ENCODE data around the gene ABCA1.
"Not testable (repeated sequence)": the region's sequence is repeated elsewhere in the genome, so short reads cannot be mapped to it uniquely, and the experiment has no call there.

Gene ABCA1

DNA sequence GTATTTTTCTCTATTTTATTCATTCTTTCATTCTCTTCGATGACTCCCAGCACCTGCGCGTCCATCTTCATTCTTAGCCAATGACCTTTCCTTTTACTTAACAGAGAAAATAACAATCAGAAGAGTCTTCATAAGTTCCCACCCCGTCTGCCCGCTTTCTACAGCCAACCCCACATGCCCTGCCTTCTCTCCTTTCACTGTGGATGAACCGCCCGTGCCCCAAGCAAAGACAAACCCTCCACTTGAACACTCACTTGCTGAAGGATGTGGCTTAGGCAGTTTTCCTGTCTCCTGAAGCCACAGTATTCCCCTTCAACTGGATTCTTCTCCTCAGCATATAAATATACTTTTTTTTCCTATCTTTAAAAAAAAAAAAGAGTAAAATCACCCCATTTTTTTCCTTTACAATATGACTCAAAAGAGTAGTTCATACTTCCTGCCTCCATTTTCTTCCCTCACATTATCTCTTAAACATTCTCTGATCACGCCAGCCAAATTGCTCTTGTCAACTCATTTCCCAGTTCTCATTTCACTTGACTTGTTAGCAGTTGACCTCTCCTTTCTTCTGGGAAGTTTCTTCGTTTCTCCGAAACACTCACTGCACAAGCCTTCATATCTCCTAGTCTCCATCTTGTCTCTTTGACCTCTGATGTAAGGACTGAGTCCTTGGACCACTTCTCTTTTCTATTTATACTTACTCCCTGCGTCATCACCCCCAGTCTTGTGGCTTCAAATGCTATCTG lies 153.0 kb downstream of the ABCA1 start:
- H3K4me3 ChIP-seq (ENCODE audit: low read depth, low read length) = no peak overlapping the region
- DNase-seq (ENCODE audit: low read depth) = no peak
- TF ChIP-seq, protein P1, sequence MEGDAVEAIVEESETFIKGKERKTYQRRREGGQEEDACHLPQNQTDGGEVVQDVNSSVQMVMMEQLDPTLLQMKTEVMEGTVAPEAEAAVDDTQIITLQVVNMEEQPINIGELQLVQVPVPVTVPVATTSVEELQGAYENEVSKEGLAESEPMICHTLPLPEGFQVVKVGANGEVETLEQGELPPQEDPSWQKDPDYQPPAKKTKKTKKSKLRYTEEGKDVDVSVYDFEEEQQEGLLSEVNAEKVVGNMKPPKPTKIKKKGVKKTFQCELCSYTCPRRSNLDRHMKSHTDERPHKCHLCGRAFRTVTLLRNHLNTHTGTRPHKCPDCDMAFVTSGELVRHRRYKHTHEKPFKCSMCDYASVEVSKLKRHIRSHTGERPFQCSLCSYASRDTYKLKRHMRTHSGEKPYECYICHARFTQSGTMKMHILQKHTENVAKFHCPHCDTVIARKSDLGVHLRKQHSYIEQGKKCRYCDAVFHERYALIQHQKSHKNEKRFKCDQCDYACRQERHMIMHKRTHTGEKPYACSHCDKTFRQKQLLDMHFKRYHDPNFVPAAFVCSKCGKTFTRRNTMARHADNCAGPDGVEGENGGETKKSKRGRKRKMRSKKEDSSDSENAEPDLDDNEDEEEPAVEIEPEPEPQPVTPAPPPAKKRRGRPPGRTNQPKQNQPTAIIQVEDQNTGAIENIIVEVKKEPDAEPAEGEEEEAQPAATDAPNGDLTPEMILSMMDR (IDR thresholded peaks at IDR 0.05; ENCODE audit: control insufficient read depth, extremely low read depth, insufficient read depth) = no peak

DNA sequence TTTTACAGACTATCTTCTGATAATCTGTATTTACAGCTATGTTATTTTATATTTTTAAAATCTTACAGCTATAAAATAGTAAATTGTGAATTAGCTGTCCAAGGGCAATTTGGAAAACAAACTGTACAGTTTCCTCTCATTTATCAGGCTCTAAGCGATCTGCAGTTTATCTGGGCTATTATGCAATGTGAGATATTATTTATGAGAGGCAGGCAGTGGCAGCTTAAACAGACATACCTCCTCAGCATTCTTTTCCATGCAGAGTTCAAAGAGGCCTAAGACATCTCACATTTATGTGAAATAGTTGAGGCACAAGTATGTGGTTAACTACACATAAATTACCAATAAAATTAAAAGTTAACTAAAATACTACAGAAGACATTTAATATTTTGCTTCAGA lies 153.8 kb downstream of the ABCA1 start:
- TF ChIP-seq, protein P1 (IDR thresholded peaks at IDR 0.05; ENCODE audit: control insufficient read depth, extremely low read depth, insufficient read depth) = no peak
- H3K4me3 ChIP-seq (ENCODE audit: low read depth, low read length) = no peak overlapping the region
- no peak for DNase-seq (ENCODE audit: low read depth)

DNA sequence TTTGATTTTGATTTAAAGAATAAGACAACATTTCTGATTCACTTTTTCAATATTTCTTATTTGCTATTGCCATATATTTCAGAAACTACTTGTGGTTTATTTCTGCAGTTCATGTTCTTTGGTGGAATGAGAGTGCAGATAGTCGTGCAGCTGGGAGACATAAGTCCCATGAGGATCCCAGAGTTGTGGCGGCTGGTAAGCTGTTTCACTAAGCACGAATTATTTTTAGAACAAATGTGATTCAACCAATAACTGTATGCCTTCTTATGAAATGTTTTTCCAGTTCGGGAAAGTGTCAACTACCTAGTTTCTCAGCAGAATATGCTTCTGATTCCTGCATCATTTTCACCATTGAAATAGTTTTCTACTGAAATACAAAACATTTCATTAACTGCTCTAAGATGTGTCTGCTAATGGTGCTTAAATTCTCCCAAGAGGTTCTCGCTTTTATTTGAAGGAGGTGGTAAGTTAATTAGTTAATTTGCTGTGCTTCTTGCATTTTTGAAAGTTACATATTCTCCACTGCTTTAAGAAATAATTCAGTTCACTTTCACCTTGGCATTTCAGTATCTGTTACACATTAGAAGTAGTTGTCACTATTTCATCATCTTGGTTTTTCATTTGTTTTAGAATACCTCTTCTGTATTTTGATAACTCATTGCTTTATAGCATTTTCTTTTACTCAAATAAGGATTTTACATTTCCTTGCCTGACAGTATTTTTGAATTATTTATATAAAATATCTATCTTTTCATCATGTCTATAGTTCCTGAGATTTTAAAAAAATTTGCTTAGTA lies 155.0 kb downstream of the ABCA1 start:
- DNase-seq (ENCODE audit: low read depth) = no peak
- TF ChIP-seq, protein P1 (IDR thresholded peaks at IDR 0.05; ENCODE audit: control insufficient read depth, extremely low read depth, insufficient read depth) = no peak

DNA sequence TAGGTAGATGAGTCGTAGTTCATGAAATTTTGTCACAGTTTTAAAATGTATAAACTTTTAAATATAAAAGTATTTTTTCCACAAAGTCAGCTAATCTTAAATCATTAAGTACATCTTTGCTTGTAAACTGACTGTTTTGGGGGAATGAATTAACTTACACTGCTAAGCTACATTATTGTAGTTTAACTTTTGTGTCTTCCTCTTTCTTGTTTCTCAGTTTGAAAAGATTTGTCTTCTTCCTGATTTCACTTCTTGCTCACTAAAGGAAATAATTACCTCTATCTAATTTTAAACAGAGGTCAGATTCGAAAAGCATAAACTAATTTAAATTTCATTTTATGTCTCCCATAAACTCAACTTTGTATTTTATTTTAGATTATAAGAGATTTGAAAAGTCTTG lies 158.3 kb downstream of the ABCA1 start:
- H3K4me3 ChIP-seq (ENCODE audit: low read depth, low read length) = no peak overlapping the region
- TF ChIP-seq, protein P1 (IDR thresholded peaks at IDR 0.05; ENCODE audit: control insufficient read depth, extremely low read depth, insufficient read depth) = no peak
- no peak for DNase-seq (ENCODE audit: low read depth)

More for the DNA sequence above, 155.0 kb downstream of the ABCA1 start:
- no peak overlapping the region for H3K4me3 ChIP-seq (ENCODE audit: low read depth, low read length)

DNA sequence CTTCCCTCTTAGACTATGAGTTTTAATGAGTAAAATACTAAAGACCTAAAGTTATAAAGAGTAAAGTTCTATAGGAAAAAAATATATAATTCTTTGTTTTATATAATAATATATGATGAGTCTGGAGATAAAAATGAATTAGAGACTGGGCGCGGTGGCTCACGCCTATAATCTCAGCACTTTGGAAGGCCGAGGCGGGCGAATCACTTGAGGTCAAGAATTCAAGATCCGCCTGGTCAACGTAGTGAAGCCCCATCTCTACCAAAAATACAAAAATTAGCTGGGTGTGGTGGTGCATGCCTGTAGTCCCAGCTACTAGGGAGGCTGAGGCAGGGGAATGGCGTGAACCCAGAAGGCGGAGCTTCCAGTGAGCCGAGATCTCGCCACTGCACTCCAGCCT lies 158.9 kb downstream of the ABCA1 start:
- DNase-seq (ENCODE audit: low read depth); H3K4me3 ChIP-seq (ENCODE audit: low read depth, low read length): not testable (repeated sequence)

DNA sequence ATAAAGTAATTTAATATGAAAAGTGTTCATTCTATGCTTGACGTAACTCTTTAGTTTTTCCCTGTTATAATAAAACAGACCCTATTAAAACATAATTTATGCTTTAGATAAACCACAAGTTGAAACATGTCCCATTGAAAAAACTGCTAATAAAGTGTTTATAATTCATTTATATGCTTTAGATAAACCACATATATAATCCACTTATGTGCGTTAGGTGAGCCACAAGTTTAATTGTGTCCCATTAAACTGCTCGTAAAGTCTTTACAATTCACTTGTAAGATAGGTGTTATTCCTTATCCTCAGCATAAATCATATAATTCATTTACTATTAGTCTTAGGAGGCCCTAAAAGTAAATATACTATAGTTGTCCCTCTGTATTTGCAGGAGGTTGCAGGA lies 160.4 kb downstream of the ABCA1 start:
- DNase-seq (ENCODE audit: low read depth) = peak; percentile 95
- no peak overlapping the region for H3K4me3 ChIP-seq (ENCODE audit: low read depth, low read length)
- TF ChIP-seq, protein P1 (IDR thresholded peaks at IDR 0.05; ENCODE audit: control insufficient read depth, extremely low read depth, insufficient read depth) = no peak

DNA sequence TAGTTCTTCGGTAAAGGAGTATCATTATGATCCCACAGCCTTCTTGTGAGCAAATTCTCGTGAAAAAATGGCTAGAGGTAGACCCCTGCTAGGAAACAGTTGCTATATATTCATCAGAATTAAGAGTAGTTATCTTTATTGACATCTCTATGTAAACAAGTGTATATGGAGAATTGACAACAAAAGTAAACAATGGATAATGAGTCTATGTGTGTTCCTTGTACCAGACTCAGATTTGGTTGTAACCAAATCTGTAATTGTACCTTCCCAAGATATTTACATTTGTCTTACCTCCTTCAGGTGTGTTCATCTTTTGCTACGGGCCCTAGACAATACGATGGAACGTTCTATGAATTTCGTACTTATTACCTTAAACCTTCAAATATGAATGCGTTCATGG lies 161.9 kb downstream of the ABCA1 start:
- peak; percentile 64 for DNase-seq (ENCODE audit: low read depth)
- no peak overlapping the region for H3K4me3 ChIP-seq (ENCODE audit: low read depth, low read length)
- TF ChIP-seq, protein P1 (IDR thresholded peaks at IDR 0.05; ENCODE audit: control insufficient read depth, extremely low read depth, insufficient read depth) = no peak
